Panc1 (cell line): ENCODE measurements around the gene PTPN22.

Source experiments
- CTCF ChIP-seq: fragments of 450-650 bp; IDR thresholded peaks from 2 replicates; pipeline ENCODE4 v1.5.1; 2017; ENCODE audit warnings: mild to moderate bottlenecking
- POLR2AphosphoS5 ChIP-seq: IDR thresholded peaks from 2 replicates; pipeline ENCODE4 v1.6.1; 2012; ENCODE audit warnings: mild to moderate bottlenecking, low read depth, low read length, moderate library complexity
- REST ChIP-seq, 2 experiments: IDR thresholded peaks; 2 replicates each; pipeline ENCODE4 v1.6.1; 2011 to 2012; ENCODE audit warnings: low read depth in 2 of 2, control low read depth in 1 of 2, low read length in 1 of 2, mild to moderate bottlenecking in 1 of 2, moderate library complexity in 1 of 2; ENCODE audit not compliant: insufficient read depth in 1 of 2
- SIN3A ChIP-seq: IDR thresholded peaks from 2 replicates; pipeline ENCODE4 v1.6.1; 2012; ENCODE audit warnings: low read depth, mild to moderate bottlenecking, low read length, moderate library complexity, borderline replicate concordance; ENCODE audit not compliant: insufficient read depth

- TF ChIP-seq CTCF (no peak), SIN3A (no peak), POLR2AphosphoS5 (no peak), REST (IDR thresholded peaks at IDR 0.05; ENCODE audit: insufficient read depth in 1 of 2, low read depth in 2 of 2, low read length in 1 of 2) (no peak)
These were observed 91.0 kb downstream of the PTPN22 start for GRCh38 chr1:113780374-113781146.
